Activated CD4-positive, alpha-beta memory T cell treated with anti-CD3 and anti-CD28 coated beads, Interleukin-2, amount 10 ng/mL, durations not matched to agents 7 days and 5 days (primary cell): ENCODE measurements around the gene UBAP2L. TPM values are rescaled to one million over a fixed set of nuclear protein-coding genes. Genes with fewer than 3 reads are reported as not detected.
"Not testable (repeated sequence)": the region's sequence is repeated elsewhere in the genome, so short reads cannot be mapped to it uniquely, and the experiment has no call there.

ENCODE experiments used
- CTCF ChIA-PET: fragments of 350-600 bp; sonication (Branson Sonifier 250); formaldehyde crosslinking; loops from one replicate; lab custom pipeline; 2021; ENCODE audit warnings: antibody characterized with exemption, inconsistent platforms; lab: Charles Lee
- POLR2A ChIA-PET: fragments of 350-600 bp; sonication (Branson Sonifier 250); formaldehyde crosslinking; loops from one replicate; lab custom pipeline; 2021; ENCODE audit warnings: antibody characterized with exemption; lab: Charles Lee
- DNase-seq: peaks from one replicate; pipeline ENCODE4 v3.0.0-alpha.2; 2020
- H3K27ac Mint-ChIP-seq: one replicate; pipeline ENCODE4 v1.8.0; 2021; ENCODE audit warnings: mild to moderate bottlenecking, mixed read lengths
- H3K27me3 Mint-ChIP-seq: one replicate; pipeline ENCODE4 v1.8.0; 2021; ENCODE audit warnings: mixed read lengths
- H3K36me3 Mint-ChIP-seq: one replicate; pipeline ENCODE4 v1.8.0; 2021; ENCODE audit warnings: low read depth, mixed read lengths
- H3K4me1 Mint-ChIP-seq: one replicate; pipeline ENCODE4 v1.8.0; 2021; ENCODE audit warnings: mixed read lengths
- H3K4me3 Mint-ChIP-seq: one replicate; pipeline ENCODE4 v1.8.0; 2021; ENCODE audit warnings: mild to moderate bottlenecking, mixed read lengths
- H3K9me3 Mint-ChIP-seq: one replicate; pipeline ENCODE4 v1.8.0; 2021; ENCODE audit warnings: mixed read lengths
- total RNA-seq, 2 experiments: library from RNA; stranded (reverse); gene quantifications; one replicate each; pipeline ENCODE4 v1.2.3, GENCODE V29; 2021

UBAP2L gene
- total RNA-seq, 2 experiments from 2014 or later: 155 to 157 TPM

DNA sequence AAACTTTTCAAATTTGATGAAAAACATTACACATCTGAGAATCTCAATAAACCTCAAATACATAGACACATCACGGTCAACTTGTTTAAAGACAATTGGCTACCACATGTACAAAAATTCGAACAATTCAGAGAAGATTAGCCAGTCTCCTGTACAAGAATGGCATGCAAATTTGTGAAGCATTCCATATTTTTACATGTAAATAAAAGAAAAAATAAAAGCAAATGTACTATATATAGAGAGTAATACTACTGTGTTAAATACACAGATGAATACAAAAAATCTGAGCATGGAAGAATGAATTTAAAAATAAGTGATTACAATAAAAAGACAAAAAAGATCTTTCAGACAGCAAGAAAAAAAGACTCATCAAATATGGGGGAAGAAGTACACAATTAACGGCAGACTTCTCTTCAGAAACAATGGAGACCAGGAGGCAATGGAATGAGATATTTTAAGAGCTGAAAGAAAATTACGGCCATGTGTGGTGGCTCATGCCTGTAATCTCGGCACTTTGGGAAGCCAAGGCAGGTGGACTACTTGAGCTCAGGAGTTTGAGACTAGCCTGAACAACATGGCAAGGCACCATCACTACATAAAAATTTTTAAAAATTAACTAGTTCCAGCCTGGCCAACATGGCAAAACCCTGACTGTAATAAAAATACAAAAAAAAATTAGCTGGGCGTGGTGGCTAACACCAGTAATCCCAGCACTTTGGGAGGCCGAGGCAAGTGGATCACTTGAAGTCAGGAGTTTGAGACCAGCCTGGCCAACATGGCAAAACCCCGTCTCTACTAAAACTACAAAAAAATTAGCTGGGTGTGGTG lies 74.9 kb downstream of the UBAP2L start:
- peaks cover 15% of the 10 kb centered on the region for H3K9me3 Mint-ChIP-seq
- H3K27me3 Mint-ChIP-seq: peaks cover 11% of the 10 kb centered on the region
- CTCF ChIA-PET: interaction anchor here (2.5 to 3.0 kb wide), 2 partner anchors 10 to 40 kb away, joined by 9 read pairs; no protein-coding TSS in a partner anchor
- POLR2A ChIA-PET: no interaction called here
- no peaks in the 10 kb centered on the region for H3K4me1 Mint-ChIP-seq
- H3K36me3 Mint-ChIP-seq: peaks cover 13% of the 10 kb centered on the region
- H3K4me3 Mint-ChIP-seq: no peak overlapping the region
- no peak for DNase-seq
- no peak overlapping the region for H3K27ac Mint-ChIP-seq

DNA sequence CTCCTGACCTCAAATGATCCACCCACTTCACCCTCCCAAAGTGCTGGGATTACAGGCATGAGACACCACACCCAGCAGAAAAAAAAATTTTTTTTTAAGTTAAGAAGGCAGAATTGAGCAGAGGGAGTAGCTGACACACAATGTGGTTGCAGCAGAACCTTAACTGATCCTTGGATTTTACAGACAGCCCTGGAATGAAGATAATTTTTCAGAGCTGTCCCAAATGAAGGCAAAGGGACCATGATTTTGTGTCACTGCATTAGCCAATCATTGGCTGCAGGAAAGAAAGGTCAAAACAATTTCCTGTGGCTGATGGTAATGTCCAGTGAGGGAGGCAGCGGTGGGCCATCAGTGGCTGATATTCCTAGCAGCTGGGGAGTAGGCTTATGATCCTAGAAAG lies 80.8 kb downstream of the UBAP2L start:
- H3K4me1 Mint-ChIP-seq: peaks cover 5% of the 10 kb centered on the region
- no peak for DNase-seq
- H3K4me3 Mint-ChIP-seq: no peak overlapping the region
- no peak overlapping the region for H3K27ac Mint-ChIP-seq
- ChIA-PET CTCF (no interaction called here), POLR2A (interaction anchor here (0.6 kb wide), 1 partner anchor 136 kb away, joined by 3 read pairs; no protein-coding TSS in a partner anchor)
- peaks cover 2% of the 10 kb centered on the region for H3K27me3 Mint-ChIP-seq
- no peaks in the 10 kb centered on the region for H3K9me3 Mint-ChIP-seq
- H3K36me3 Mint-ChIP-seq: peaks cover 3% of the 10 kb centered on the region

DNA sequence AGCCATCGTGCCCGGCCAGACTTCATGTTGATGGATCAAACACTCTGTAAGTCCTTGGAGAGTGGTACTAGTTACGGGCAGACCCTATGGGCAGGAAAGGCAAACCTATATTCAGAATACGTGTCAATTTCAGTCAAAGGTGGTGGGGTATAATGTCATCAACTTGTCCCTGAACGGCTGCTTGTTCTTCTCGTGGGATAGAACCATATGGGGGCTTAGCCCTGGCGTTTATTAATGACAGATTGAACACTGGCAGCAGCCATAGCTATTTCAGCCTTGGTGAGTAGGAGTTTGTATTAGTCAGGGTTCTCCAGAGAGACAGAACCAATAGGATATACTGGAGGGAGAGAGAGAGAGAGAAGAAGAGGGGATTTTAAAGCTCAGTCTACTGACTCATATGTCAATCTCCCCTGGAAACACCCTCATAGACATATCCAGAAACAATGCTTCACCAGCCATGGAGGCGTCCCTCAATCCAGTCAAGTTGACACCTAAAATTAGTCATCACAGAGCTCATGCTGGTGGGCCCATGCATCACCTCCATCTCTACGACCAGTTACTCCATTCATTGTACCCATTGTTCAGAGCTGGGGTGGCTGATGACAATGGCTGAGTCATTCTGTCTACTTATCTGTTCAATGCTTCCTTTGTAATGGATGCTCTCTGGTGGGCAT lies 84.0 kb downstream of the UBAP2L start:
- ChIA-PET CTCF (interaction anchor here (1.1 to 1.8 kb wide), 4 partner anchors 8 to 38 kb away, joined by 3 to 11 read pairs (median 6); no protein-coding TSS in a partner anchor), POLR2A (interaction anchor here (0.8 kb wide), 1 partner anchor 32 kb away, joined by 3 read pairs; the partner anchor contains the start of gene HAX1)
- Mint-ChIP-seq H3K27ac (no peak overlapping the region), H3K27me3 (no peaks in the 10 kb centered on the region), H3K9me3 (peaks cover 3% of the 10 kb centered on the region), H3K4me1 (peaks cover 23% of the 10 kb centered on the region), H3K4me3 (no peak overlapping the region), H3K36me3 (peaks cover 2% of the 10 kb centered on the region)
- peak; percentile 19 for DNase-seq

DNA sequence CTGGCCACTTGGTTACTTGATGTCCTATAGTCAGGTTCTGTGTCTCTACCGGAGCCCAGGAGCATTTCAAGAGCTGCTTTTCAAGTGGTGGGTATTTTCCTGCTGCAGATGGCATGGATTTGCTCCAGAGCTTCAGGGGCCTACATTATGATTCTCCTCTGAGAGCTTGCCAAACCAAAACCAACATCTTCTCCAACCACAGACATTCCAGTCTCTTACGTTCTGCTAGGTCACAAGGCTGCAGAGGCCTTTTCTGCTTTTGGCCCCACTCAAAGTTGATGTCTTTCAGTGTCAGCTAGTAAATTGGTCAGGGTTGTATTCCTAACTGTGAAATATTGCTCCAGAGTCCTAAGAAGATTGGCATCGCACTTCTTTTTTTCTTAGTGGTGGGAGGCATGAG lies 85.4 kb downstream of the UBAP2L start:
- CTCF ChIA-PET: interaction anchor here (0.7 to 3.3 kb wide), 3 partner anchors 9 to 29 kb away, joined by 3 to 20 read pairs (median 9); no protein-coding TSS in a partner anchor
- Mint-ChIP-seq H3K4me1 (peaks cover 23% of the 10 kb centered on the region), H3K36me3 (peaks cover 2% of the 10 kb centered on the region), H3K4me3 (no peak overlapping the region), H3K9me3 (peaks cover 3% of the 10 kb centered on the region), H3K27me3 (no peaks in the 10 kb centered on the region), H3K27ac (no peak overlapping the region)
- no peak for DNase-seq
- POLR2A ChIA-PET: no interaction called here

DNA sequence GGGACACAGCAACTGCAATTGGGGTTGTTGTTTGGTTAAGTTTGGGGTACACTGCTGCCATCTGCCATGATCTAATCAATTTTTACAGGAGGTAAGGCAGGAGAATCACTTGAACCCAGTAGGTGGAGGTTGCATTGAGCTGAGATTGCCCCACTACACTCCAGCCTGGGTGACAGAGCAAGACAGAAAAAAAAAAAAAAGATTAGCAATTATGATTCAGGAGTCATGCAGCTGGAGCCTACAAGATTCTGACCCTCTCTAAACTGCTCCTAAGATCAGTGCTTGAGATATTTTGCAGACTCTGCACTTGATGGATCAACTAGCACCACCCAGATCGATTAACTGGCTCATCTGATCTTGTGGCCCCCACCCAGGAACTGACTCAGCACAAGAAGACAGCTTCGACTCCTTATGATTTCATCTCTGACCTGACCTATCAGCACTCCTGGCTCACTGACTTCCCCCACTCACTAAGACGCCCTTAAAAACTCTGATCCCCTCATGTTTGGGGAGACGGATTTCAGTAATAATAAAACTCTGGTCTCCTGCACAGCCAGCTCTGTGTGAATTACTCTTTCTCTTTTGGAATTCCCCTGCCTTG lies 87.0 kb downstream of the UBAP2L start:
- not testable (repeated sequence) for H3K36me3 Mint-ChIP-seq, H3K4me3 Mint-ChIP-seq, H3K27me3 Mint-ChIP-seq, H3K9me3 Mint-ChIP-seq
- DNase-seq: peak; percentile 45
- Mint-ChIP-seq H3K4me1 (peaks cover 23% of the 10 kb centered on the region), H3K27ac (peak overlapping the region; percentile 71)
- POLR2A ChIA-PET: interaction anchor here (0.9 kb wide), 3 partner anchors 18 to 125 kb away, joined by 3 to 4 read pairs (median 3); no protein-coding TSS in a partner anchor
- CTCF ChIA-PET: interaction anchor here (0.9 to 3.3 kb wide), 5 partner anchors 11 to 37 kb away, joined by 3 to 20 read pairs (median 4); no protein-coding TSS in a partner anchor

DNA sequence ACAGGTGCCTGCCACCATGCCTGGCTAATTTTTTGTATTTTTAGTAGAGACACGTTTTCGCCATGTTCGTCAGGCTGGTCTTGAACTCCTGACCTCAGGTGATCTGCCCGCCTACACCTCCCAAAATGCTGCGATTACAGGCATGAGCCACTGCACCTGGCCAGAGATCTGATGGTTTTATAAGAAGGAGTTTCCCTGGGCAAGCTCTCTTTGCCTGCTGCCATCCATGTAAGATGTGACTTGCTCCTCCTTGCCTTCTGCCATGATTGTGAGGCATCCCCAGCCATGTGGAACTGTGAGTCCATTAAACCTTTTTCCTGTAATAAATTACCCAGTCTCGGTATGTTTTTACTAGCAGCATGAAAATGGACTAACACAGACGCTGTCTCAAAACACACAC lies 88.4 kb downstream of the UBAP2L start:
- H3K4me3 Mint-ChIP-seq, H3K27me3 Mint-ChIP-seq, POLR2A ChIA-PET, H3K9me3 Mint-ChIP-seq, H3K36me3 Mint-ChIP-seq, H3K27ac Mint-ChIP-seq, DNase-seq: not testable (repeated sequence)
- peaks cover 23% of the 10 kb centered on the region for H3K4me1 Mint-ChIP-seq
- CTCF ChIA-PET: interaction anchor here (1.5 to 3.3 kb wide), 3 partner anchors 15 to 26 kb away, joined by 3 to 20 read pairs (median 4); no protein-coding TSS in a partner anchor

DNA sequence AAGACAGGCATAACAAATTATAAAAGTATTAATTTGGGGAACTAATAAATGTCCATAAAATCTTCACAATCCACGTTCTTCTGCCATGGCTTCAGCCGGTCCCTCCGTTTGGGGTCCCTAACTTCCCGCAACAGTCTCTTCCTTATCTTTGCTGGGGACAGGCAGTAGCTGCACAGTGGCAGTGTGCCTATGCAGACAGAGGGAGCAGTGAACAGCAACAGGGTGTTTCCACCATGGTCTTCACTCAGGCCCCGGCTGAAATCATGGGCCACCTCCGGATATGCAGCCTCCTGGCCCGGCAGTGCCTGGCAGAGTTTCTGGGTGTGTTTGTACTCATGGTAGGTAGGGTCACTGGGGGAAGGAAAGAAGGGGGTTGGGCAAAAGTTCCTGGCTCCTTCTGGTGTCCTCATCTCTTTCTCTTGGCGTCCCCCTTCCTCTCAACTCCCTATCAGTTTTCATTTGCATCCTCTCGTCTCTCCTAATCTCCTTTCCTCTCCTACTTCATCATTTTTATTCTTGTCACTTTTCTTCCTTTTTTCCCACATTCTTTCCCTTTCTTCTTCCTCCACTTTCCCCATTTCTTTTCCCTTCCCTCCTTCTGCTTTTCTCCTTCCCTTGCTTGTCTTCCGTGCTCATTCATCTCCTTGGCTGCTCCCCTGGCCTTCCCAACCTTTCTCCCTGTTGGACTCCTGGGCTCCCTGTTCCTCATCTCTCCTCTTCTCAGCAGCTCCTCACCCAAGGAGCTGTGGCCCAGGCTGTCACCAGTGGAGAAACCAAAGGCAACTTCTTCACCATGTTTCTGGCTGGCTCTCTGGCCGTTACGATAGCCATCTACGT lies 91.7 kb downstream of the UBAP2L start:
- CTCF ChIA-PET: interaction anchor here (1.1 to 1.4 kb wide), 2 partner anchors 11 to 23 kb away, joined by 3 to 4 read pairs; no protein-coding TSS in a partner anchor
- H3K27ac Mint-ChIP-seq, H3K4me3 Mint-ChIP-seq, H3K9me3 Mint-ChIP-seq, H3K36me3 Mint-ChIP-seq, POLR2A ChIA-PET, DNase-seq, H3K27me3 Mint-ChIP-seq: not testable (repeated sequence)
- H3K4me1 Mint-ChIP-seq: peaks cover 13% of the 10 kb centered on the region

DNA sequence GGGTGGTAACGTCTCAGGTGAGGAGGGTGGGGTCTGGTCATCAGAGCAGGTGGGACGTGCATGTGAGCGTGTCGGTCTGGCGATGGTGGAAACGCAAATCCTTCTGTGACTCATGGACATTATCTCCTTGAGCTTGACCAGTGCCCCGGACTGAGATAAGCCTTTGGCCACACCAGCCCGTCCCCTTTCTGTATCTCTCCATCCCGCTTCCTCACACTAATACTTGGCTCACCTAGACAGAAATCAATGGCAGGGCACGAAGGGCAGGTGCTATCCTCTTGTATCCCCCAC lies 92.3 kb downstream of the UBAP2L start:
- DNase-seq: no peak
- peaks cover 14% of the 10 kb centered on the region for H3K9me3 Mint-ChIP-seq
- POLR2A ChIA-PET: no interaction called here
- H3K36me3 Mint-ChIP-seq: peaks cover 9% of the 10 kb centered on the region
- CTCF ChIA-PET: interaction anchor here (1.0 kb wide), 1 partner anchor 22 kb away, joined by 3 read pairs; no protein-coding TSS in a partner anchor
- no peak overlapping the region for H3K27ac Mint-ChIP-seq
- H3K4me3 Mint-ChIP-seq: no peak overlapping the region
- peaks cover 7% of the 10 kb centered on the region for H3K4me1 Mint-ChIP-seq
- H3K27me3 Mint-ChIP-seq: peaks cover 9% of the 10 kb centered on the region

DNA sequence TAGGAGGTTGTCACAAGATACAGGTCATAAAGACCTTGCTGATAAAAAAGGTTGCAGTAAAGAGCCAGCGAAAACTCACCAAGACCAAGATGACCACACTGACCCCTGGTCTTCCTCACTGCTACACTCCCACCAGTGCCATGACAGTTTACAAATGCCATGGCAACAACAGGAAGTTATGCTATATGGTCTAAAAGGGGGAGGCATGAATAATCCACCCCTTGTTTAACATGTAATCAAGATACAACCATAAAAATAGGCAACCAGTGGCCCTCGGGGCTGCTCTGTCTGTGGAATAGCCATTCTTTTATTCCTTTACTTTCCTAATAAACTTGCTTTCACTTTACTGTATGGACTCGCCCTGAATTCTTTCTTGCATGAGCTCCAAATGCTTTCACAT lies 93.5 kb downstream of the UBAP2L start:
- CTCF ChIA-PET, POLR2A ChIA-PET, H3K4me1 Mint-ChIP-seq, H3K4me3 Mint-ChIP-seq, H3K27ac Mint-ChIP-seq, DNase-seq, H3K36me3 Mint-ChIP-seq: not testable (repeated sequence)
- Mint-ChIP-seq H3K27me3 (peaks cover 12% of the 10 kb centered on the region), H3K9me3 (peaks cover 16% of the 10 kb centered on the region)

DNA sequence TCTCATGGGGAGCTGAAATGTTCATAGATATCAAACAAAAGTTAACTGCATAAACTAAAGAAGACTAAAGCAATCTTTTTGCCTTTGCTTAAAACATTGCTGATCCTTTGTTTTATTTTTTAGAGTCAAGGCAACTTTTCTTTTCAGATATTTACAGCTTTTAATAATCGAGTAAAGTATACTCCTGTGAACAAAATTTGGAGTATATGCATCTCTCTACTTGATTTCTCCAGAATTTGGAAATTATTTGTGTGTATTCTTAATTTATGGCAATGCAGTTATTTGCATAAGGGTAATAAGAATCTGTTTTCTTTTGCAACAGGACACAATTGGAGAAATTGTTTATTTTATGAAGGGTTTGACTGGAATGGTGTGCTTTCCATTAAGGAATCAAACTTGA lies 95.9 kb downstream of the UBAP2L start:
- Mint-ChIP-seq H3K4me1 (no peaks in the 10 kb centered on the region), H3K27ac (no peak overlapping the region), H3K27me3 (peaks cover 18% of the 10 kb centered on the region), H3K4me3 (no peak overlapping the region), H3K9me3 (peaks cover 14% of the 10 kb centered on the region), H3K36me3 (peaks cover 7% of the 10 kb centered on the region)
- DNase-seq: no peak
- POLR2A ChIA-PET: no interaction called here
- CTCF ChIA-PET: no interaction called here

DNA sequence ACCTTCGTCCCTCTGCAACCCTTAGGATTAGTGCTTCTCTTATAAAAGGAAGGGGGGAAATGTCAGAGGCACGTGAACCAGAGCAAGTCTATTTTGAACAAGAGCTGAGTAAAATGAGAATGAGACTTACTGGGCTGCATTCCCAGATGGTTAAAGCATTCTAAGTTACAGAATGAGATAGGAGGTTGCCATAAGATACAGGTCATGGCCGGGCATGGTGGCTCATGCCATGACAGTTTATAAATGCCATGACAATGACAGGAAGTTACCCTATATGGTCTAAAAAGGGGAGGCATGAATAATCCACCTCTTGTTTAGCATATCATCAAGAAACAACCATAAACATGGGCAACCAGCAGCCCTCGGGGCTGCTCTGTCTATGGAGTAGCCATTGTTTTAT lies 97.6 kb downstream of the UBAP2L start:
- H3K36me3 Mint-ChIP-seq: peaks cover 7% of the 10 kb centered on the region
- peaks cover 28% of the 10 kb centered on the region for H3K27me3 Mint-ChIP-seq
- ChIA-PET CTCF (interaction anchor here (0.7 kb wide), 1 partner anchor 16 kb away, joined by 3 read pairs; no protein-coding TSS in a partner anchor), POLR2A (no interaction called here)
- H3K9me3 Mint-ChIP-seq: peaks cover 14% of the 10 kb centered on the region
- H3K4me1 Mint-ChIP-seq: no peaks in the 10 kb centered on the region
- DNase-seq: no peak
- no peak overlapping the region for H3K4me3 Mint-ChIP-seq
- H3K27ac Mint-ChIP-seq: no peak overlapping the region
